Measurements from ENCODE around the gene IQSEC1.

IQSEC1 gene

DNA sequence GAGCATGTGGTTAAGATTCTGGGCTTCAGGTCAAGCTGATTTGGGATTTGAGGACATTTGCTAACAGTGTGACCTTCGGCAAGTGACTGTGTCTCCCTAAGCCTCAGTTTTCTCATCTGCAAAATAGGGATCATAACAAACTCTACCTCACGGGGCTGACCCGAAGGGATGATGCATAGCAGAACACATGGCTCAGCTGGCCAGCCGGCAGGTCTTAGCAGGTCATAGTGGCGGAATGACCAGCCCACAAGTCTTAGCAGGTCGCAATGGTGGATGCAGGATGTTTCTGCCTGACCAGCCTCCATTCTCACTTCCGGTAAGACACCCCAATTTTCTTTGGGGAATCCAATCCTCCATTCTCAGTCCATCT is 63.3 kb downstream of the IQSEC1 start:
- H3K4me3 ChIP-seq (ENCODE audit: low read depth, low read length) = peak overlapping the region; percentile 39
- TF ChIP-seq, protein P1, sequence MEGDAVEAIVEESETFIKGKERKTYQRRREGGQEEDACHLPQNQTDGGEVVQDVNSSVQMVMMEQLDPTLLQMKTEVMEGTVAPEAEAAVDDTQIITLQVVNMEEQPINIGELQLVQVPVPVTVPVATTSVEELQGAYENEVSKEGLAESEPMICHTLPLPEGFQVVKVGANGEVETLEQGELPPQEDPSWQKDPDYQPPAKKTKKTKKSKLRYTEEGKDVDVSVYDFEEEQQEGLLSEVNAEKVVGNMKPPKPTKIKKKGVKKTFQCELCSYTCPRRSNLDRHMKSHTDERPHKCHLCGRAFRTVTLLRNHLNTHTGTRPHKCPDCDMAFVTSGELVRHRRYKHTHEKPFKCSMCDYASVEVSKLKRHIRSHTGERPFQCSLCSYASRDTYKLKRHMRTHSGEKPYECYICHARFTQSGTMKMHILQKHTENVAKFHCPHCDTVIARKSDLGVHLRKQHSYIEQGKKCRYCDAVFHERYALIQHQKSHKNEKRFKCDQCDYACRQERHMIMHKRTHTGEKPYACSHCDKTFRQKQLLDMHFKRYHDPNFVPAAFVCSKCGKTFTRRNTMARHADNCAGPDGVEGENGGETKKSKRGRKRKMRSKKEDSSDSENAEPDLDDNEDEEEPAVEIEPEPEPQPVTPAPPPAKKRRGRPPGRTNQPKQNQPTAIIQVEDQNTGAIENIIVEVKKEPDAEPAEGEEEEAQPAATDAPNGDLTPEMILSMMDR (IDR thresholded peaks at IDR 0.05; ENCODE audit: low read depth, low read length) = no peak
- TF ChIP-seq, protein P2, sequence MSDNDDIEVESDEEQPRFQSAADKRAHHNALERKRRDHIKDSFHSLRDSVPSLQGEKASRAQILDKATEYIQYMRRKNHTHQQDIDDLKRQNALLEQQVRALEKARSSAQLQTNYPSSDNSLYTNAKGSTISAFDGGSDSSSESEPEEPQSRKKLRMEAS (IDR thresholded peaks at IDR 0.05; ENCODE audit: low read depth, low read length) = no peak
- TF ChIP-seq POLR2A (IDR thresholded peaks at IDR 0.05; ENCODE audit: extremely low read depth, insufficient read length) (no peak), MYC (IDR thresholded peaks at IDR 0.05; ENCODE audit: low read depth, low read length) (no peak)
- DNase-seq (ENCODE audit: low read depth) = no peak

DNA sequence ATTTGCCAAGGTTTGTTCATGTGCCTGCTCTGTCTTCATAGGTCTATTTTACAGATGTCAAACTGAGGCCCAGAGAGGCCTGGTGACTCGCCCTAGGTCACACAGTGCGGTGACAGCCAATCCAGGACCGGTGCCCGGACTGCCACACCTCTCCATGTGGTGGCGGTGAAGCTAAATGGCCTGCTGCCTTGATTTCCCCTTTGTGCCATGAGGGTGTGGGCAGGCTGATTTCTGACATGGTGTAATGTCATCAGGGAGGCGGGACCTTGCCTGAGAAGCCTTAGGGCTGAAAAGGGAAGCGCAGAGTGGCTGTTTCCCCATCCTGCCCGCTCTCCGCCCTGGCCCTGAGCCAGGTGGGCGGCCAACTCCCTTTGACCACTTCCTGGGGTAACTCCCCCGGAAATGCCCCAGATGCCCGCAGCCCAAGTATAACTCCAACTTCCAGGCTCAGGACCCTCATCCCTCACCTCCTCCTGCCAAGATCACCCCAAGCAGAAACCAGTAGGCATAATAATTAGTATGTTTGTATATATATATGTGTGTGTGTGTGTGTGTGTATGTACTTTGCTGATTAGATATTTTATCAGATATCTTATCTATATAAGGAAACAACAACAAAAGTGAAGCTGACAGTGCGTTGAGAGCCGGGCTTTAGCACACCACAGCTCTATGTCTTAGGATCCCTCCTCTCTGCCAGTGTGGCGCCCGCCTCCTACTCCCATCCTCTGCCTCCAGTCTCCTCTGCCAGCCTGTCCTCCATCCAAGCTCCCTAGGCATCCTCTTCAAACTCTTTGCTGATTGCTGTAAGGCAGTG is 63.9 kb downstream of the IQSEC1 start:
- peak; percentile 58 for TF ChIP-seq MYC (IDR thresholded peaks at IDR 0.05; ENCODE audit: low read depth, low read length)
- TF ChIP-seq, protein P1 (IDR thresholded peaks at IDR 0.05; ENCODE audit: low read depth, low read length) = no peak
- TF ChIP-seq, protein P2 (IDR thresholded peaks at IDR 0.05; ENCODE audit: low read depth, low read length) = peak; percentile 46; the same call in 1 of the 2 replicates
- no peak for TF ChIP-seq POLR2A (IDR thresholded peaks at IDR 0.05; ENCODE audit: extremely low read depth, insufficient read length)
- H3K4me3 ChIP-seq (ENCODE audit: low read depth, low read length) = peak overlapping the region; percentile 39
- peak; percentile 97 for DNase-seq (ENCODE audit: low read depth)

DNA sequence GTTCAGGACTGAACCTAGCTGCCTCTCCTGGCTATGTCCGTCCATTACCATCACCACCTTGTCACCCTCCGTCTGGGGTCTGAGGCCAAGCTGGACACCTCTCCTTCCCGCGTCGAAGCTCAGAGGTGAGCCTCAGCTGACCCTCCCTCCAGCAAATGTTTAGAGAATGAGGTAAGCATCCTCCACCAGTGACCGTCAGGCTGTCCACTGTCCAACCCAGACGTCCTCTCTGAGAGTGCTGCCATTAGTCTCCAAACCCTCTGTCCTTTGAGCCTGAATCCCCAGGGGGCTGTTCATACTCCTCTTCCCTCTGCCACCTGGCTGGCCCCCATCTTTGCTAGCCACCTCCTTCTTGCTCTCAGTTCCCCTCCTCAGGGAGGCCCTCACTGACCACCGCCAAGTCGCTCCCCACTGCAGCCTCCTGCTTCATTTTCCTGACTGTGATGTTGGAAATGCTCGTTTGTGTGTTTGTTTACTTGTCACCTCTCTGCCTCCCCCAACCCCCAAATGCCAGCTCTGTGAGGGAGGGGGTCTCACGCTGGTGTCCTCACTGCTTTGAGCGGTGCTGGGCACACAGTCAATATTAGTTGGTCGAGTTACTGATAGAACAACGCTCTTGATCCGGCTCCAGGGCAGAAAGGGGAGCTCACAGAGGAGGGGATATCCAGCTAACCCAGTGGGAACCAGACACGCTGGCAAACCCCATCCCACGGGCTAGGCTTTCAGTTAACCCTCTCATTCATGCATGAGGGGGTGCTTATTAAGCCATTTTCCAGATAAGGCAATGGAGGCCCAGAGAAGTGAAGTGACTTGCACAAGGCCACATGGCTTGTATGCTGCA is 64.9 kb downstream of the IQSEC1 start:
- no peak for DNase-seq (ENCODE audit: low read depth)
- TF ChIP-seq MYC (IDR thresholded peaks at IDR 0.05; ENCODE audit: low read depth, low read length) (no peak), POLR2A (IDR thresholded peaks at IDR 0.05; ENCODE audit: extremely low read depth, insufficient read length) (no peak)
- TF ChIP-seq, protein P2 (IDR thresholded peaks at IDR 0.05; ENCODE audit: low read depth, low read length) = no peak
- TF ChIP-seq, protein P1 (IDR thresholded peaks at IDR 0.05; ENCODE audit: low read depth, low read length) = no peak
- no peak overlapping the region for H3K4me3 ChIP-seq (ENCODE audit: low read depth, low read length)

DNA sequence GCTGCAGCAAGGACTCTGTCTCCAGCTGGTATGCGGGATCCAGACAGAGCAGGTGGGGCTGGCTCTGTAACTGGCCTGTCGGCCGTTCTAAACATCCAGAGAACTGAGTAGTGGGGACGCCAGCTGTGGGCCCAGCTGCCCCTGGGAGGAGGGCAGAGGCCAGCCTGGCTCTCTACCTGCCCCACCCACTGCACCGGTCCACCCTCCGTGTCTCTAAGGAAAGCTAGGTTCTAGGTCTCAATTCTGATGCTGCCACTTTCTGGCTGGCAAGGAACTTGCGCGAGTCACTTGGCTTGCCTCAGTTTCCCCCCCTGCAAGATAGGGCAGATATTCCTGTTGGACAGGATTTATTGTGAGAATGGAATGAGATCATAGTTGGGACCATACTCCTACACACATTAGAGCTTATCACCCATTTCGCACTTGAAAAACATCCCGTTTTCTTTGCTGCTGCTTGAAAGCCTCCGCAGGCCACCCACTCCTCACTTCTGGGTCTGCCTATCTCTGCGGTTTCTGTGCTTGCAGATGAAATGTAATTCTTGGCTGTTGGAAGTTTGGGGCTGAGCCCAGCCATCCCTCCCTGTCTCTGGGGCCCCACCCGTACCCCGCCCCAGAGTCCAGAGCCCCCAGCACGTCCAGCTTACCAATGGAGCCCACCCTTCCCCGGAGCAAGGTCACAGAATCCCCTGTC is 65.8 kb downstream of the IQSEC1 start:
- no peak for TF ChIP-seq POLR2A (IDR thresholded peaks at IDR 0.05; ENCODE audit: extremely low read depth, insufficient read length)
- TF ChIP-seq MYC (IDR thresholded peaks at IDR 0.05; ENCODE audit: low read depth, low read length) = no peak
- TF ChIP-seq, protein P1 (IDR thresholded peaks at IDR 0.05; ENCODE audit: low read depth, low read length) = no peak
- TF ChIP-seq, protein P2 (IDR thresholded peaks at IDR 0.05; ENCODE audit: low read depth, low read length) = no peak
- no peak overlapping the region for H3K4me3 ChIP-seq (ENCODE audit: low read depth, low read length)
- no peak for DNase-seq (ENCODE audit: low read depth)

DNA sequence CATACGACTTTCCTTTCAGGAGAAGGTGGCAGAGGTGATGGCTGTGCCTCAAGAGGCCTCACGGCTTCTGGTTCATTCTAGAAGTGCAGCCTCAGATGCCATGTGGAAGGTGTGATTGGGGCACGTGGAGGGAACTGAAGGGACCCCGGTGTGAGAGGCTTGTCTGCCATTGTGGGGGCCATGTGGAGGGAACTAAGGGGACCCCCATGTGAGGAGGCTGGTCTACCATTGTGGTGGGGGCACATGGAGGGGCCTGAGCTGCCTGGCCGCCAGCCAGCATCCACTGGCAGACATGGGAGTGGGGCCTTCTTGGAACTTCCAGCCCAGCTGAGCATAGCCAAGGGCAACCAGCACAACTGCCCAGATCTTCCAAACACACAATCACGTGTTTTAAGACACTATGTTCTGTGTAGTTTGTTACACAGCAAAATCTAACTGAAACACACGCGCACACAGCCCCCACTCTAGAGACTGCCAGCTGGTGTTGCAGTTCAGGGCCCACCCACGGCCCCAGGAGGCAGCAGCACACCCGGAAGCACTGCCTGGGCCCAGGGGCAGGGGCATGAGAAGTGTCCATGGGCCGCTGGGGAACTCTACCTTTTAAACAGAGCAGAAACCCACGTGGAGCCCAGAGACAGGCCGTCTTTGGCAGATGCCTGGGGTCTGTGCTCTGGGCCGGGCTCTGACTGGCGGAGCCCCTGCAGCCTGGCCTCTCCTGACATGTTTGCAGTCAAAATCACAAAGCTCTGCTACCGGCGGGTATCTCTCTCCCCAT is 66.8 kb downstream of the IQSEC1 start:
- no peak for DNase-seq (ENCODE audit: low read depth)
- TF ChIP-seq, protein P1 (IDR thresholded peaks at IDR 0.05; ENCODE audit: low read depth, low read length) = no peak
- TF ChIP-seq, protein P2 (IDR thresholded peaks at IDR 0.05; ENCODE audit: low read depth, low read length) = peak; percentile 27; the same call in 1 of the 2 replicates
- no peak overlapping the region for H3K4me3 ChIP-seq (ENCODE audit: low read depth, low read length)
